Hematopoietic multipotent progenitor cell (in vitro differentiated cells): ENCODE data around the gene PRMT3. TPM values are rescaled to one million over a fixed set of nuclear protein-coding genes. Genes with fewer than 3 reads are reported as not detected.

Source experiments
- total RNA-seq: library from RNA; depleted of rRNA; stranded (reverse); fragments of >200 nt; gene quantifications from one replicate; pipeline ENCODE4 v1.2.3, GENCODE V29; 2012

PRMT3 gene
- total RNA-seq, 1 donor = 18.9 TPM

Other genes with a start within 250 kb of the PRMT3 start
- not detected for gene DBX1, start 227.2 kb upstream of the PRMT3 start, total RNA-seq
- gene HTATIP2, start 24.0 kb upstream of the PRMT3 start, total RNA-seq = 9.2 TPM
- gene SLC6A5, start 211.9 kb downstream of the PRMT3 start, total RNA-seq = under 0.01 TPM